Osteoblast (primary cell): ENCODE data around the gene MAP3K21. TPM values are rescaled to one million over a fixed set of nuclear protein-coding genes. Genes with fewer than 3 reads are reported as not detected.

ENCODE experiments used
- DNase-seq: peaks from one replicate; pipeline ENCODE4 v3.0.0; 2011; ENCODE audit warnings: low spot score, mixed read lengths; ENCODE audit not compliant: insufficient read length; ENCODE audit errors: missing footprints
- H2AFZ ChIP-seq: 2 replicates; pipeline ENCODE4 v1.6.0; 2011; ENCODE audit warnings: mild to moderate bottlenecking, low read length
- H3K27ac ChIP-seq: 2 replicates; pipeline ENCODE4 v1.5.1; 2011; ENCODE audit warnings: mild to moderate bottlenecking, low read depth, low read length, moderate library complexity
- H3K27me3 ChIP-seq: 2 replicates; pipeline ENCODE4 v1.6.0; 2012; ENCODE audit warnings: mild to moderate bottlenecking, control low read depth, inconsistent platforms, low read length, moderate library complexity; ENCODE audit not compliant: insufficient read depth
- H3K36me3 ChIP-seq: 2 replicates; pipeline ENCODE4 v1.5.1; 2011; ENCODE audit warnings: mild to moderate bottlenecking, low read length, control low read depth, moderate library complexity; ENCODE audit not compliant: insufficient read depth
- H3K4me1 ChIP-seq: 2 replicates; pipeline ENCODE4 v1.5.1; 2011; ENCODE audit warnings: mild to moderate bottlenecking, low read length, control low read depth, moderate library complexity; ENCODE audit not compliant: insufficient read depth
- H3K4me2 ChIP-seq: 2 replicates; pipeline ENCODE4 v1.6.0; 2011; ENCODE audit warnings: mild to moderate bottlenecking, low read length; ENCODE audit not compliant: insufficient read depth
- H3K4me3 ChIP-seq: fragments of 200-600 bp; sonication (generic); 3 replicates; pipeline ENCODE4 v1.5.1; 2012; ENCODE audit warnings: mild to moderate bottlenecking, low read length, inconsistent platforms; ENCODE audit not compliant: insufficient read depth
- H3K79me2 ChIP-seq: 2 replicates; pipeline ENCODE4 v1.6.0; 2012; ENCODE audit warnings: mild to moderate bottlenecking, low read length, control low read depth, inconsistent platforms; ENCODE audit not compliant: insufficient read depth
- H3K9me3 ChIP-seq: 2 replicates; pipeline ENCODE4 v1.5.1; 2011; ENCODE audit warnings: low read depth, low read length, control low read depth
- H4K20me1 ChIP-seq: 2 replicates; pipeline ENCODE4 v1.6.0; 2012; ENCODE audit warnings: mild to moderate bottlenecking, low read length, control low read depth; ENCODE audit not compliant: insufficient read depth
- CTCF ChIP-seq: IDR thresholded peaks from 2 replicates; pipeline ENCODE4 v1.5.1; 2011; ENCODE audit warnings: mild to moderate bottlenecking, low read depth, low read length, moderate library complexity; ENCODE audit errors: extremely low read depth
- total RNA-seq: library from RNA; depleted of rRNA; stranded (reverse); fragments of >200 nt; gene quantifications from 2 replicates; pipeline ENCODE4 v1.2.3, GENCODE V29; 2012

The MAP3K21 gene
- total RNA-seq, 1 donor, result under 0.01 TPM

DNA sequence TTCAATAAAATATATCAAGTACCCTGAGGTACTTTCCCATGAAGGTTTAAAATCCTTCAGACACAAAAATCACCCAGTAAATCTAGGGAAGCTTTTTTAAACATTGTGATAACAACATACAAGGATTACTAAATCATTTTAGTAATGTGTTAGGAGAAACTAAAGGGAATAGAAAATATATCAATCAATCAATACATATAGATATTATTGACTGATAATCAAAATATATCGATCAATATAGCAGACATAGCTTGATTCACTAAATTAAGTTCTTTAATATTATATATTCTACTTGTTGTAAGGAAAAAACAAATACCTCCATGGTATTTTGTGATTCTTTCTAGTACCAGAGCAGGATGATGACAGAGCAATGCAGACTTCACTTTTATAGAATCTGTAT is 35.2 kb downstream of the MAP3K21 start:
- Histone ChIP-seq H3K4me1 (no peaks in the 10 kb centered on the region), H3K27me3 (no peaks in the 10 kb centered on the region), H3K4me3 (no peak overlapping the region), H3K9me3 (no peaks in the 10 kb centered on the region), H3K36me3 (no peaks in the 10 kb centered on the region), H3K27ac (no peak overlapping the region), H4K20me1 (no peaks in the 10 kb centered on the region), H2AFZ (no peak overlapping the region), H3K4me2 (no peak overlapping the region), H3K79me2 (no peaks in the 10 kb centered on the region)
- DNase-seq, result no peak
- no peak for TF ChIP-seq CTCF

DNA sequence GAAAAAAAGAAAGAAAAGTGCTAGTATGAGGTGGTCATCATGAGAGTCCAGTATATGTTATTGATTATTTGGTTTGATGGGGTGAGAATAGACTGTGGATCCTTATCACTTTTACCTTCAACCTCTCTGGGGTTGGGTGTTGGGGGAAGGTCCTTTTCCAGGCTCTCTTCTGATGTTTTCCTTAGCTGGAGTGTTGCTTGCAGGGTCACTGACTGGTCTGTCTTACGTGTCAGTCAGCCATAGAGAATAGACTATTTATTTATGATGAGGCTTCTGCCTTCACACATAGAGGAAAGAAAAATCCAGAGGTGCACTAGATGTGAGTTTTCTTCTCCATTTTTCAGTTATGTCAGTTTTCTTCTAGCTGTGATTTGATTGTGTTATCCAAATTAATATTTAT is 36.5 kb downstream of the MAP3K21 start:
- no peak overlapping the region for H2AFZ ChIP-seq
- no peaks in the 10 kb centered on the region for H3K36me3 ChIP-seq
- H3K4me1 ChIP-seq, result no peaks in the 10 kb centered on the region
- H3K4me3 ChIP-seq, result no peak overlapping the region
- H3K4me2 ChIP-seq, result no peak overlapping the region
- TF ChIP-seq CTCF, result no peak
- DNase-seq, result no peak
- H3K9me3 ChIP-seq, result no peaks in the 10 kb centered on the region
- no peaks in the 10 kb centered on the region for H3K27me3 ChIP-seq
- H3K27ac ChIP-seq, result no peak overlapping the region
- H3K79me2 ChIP-seq, result no peaks in the 10 kb centered on the region
- H4K20me1 ChIP-seq, result no peaks in the 10 kb centered on the region

DNA sequence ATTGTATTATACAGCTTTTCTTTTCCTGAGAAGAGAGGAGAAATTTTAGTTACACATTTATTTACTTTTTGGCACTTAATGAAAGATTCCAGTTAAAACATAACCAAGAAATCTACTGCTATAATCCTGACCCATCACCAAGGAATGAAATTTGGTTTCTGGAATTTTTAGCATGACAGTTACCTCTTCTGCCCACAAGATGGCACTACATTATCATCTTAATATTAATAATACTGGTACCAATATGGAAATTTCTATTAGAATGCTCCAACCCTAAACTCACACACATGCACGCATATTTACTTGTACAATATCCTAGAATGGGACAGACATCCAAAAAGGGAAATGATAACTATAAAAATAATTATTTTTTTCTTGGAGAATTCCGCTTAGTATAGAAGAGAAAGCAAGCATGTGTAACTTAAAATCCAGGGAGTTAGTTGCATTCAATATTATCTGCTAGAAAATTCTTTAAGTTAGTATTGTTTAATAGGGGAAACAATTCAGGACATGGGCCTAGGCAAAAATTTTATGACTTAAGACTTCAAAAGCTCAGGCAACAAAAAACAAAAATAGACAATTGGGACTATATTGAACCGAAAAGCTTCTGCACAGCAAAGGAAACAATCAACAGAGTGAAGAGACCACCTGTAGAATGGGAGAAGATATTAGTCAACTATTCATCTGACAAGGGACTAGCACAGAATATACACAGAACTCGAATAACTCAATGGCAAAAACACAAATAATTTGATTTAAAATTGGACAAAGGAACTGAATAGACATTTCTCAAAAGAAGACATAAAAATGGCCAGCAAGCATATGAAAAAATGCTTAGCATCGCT is 37.4 kb downstream of the MAP3K21 start:
- Histone ChIP-seq H4K20me1 (no peaks in the 10 kb centered on the region), H2AFZ (no peak overlapping the region)
- peak; percentile 34 for DNase-seq

More for the DNA sequence above, 37.4 kb downstream of the MAP3K21 start:
- H3K4me1 ChIP-seq, result no peaks in the 10 kb centered on the region
- no peaks in the 10 kb centered on the region for H3K9me3 ChIP-seq
- H3K27ac ChIP-seq, result no peak overlapping the region
- no peak overlapping the region for H3K4me3 ChIP-seq
- TF ChIP-seq CTCF, result peak; percentile 67
- no peaks in the 10 kb centered on the region for H3K79me2 ChIP-seq
- H3K27me3 ChIP-seq, result no peaks in the 10 kb centered on the region
- H3K36me3 ChIP-seq, result no peaks in the 10 kb centered on the region
- no peak overlapping the region for H3K4me2 ChIP-seq
